ENCODE results near the gene SDF2L1. TPM values are rescaled to one million over a fixed set of nuclear protein-coding genes. Genes with fewer than 3 reads are reported as not detected.

The SDF2L1 gene
- total and polyA plus RNA-seq, 9 of the 15 experiments (the other 6 are each of a cell fraction or from before 2014, with no cell fraction given): 15.1 to 989 (median 124) TPM

DNA sequence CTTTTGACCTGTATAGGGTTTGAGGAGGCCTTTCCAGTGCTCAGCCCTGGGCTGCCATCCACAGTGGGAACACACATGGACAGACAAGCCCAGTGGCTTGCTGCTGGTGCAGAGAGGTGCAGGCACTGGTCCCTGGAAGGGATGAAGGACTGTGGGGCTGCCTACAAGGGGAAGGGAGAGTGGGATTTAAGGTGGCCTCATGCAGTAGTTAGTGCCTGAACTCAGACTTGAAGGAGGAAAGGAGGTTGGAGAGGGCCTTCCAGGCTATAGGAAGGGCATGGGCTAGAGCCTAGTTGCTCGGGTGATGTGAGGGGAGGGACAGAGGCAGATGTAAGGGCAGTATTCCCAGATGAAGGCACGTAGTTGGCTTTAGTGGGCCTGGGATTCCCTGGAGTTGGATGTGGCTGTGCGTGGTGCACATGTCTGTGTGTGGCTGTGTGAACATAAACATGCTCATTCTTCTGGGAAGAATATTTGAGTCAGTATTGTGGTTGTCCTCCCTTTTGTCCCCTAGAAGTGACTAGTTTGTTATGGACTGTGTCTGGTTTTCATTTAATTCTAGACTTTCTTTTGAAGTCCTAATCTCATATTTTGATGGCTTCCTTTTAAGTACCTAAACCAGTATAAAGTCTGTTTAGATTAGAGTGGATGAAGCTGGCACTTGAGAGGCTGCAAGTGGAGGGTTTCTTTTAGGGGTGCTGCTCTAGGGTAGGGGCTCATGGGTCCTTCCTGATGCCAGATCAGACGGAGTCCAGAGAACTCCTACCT, 30.7 kb upstream of the SDF2L1 start:
- Histone ChIP-seq H2AFZ (ENCODE audit: low read depth, low read length) (no peak overlapping the region), H3K9me1 (ENCODE audit: control insufficient read depth, insufficient read depth, low read length) (peaks cover 12% of the 10 kb centered on the region), H4K20me1 (replicated peaks; ENCODE audit: control insufficient read depth, insufficient read depth, low read length) (peaks cover 40% of the 10 kb centered on the region), H3K27ac (ENCODE audit: extremely low read depth, low read depth, low read length) (no peak overlapping the region), H3K79me2 (ENCODE audit: control insufficient read depth, insufficient read depth, low read length) (peaks cover 88% of the 10 kb centered on the region), H3K9ac (ENCODE audit: insufficient read depth in 1 of 2, low read depth in 2 of 2, low read length in 2 of 2) (peak overlapping the region in 1 of 2 experiments; percentile 30; a peak in 1 of 4 replicates), H3K36me3 (ENCODE audit: control insufficient read depth, insufficient read depth, low read length) (peaks cover 84% of the 10 kb centered on the region), H3K9me3 (replicated peaks; ENCODE audit: control insufficient read depth, insufficient read depth, low read depth, low read length) (no peaks in the 10 kb centered on the region), H3K4me3 (no peak overlapping the region), H3K4me2 (ENCODE audit: insufficient read depth, low read length) (no peak overlapping the region), H3K4me1 (replicated peaks in 1 of 2; ENCODE audit: control insufficient read depth in 2 of 2, insufficient read depth in 2 of 2, low read length in 2 of 2) (peaks cover 14 to 19% of the 10 kb centered on the region in 2 experiments), H3K27me3 (ENCODE audit: control insufficient read depth in 2 of 2, insufficient read depth in 2 of 2, low read length in 2 of 2) (no peaks in the 10 kb centered on the region)
- peak in 1 of 4 experiments; percentile 50 for DNase-seq (ENCODE audit: extremely low read depth in 1 of 4, low spot score in 3 of 4)
- no peak for FAIRE-seq
- intact Hi-C loops (cut with micrococcal nuclease): loop anchor here (2.0 kb wide), 1 partner anchor 15 kb away; no protein-coding TSS in a partner anchor
- WGBS (ENCODE audit: insufficient coverage, low coverage, missing lambda C conversion rate): 72% methylated on average over 4 of the region's 4 CpGs
- BruUV-seq (replicated peaks): no TSS peak
- POLR2A ChIA-PET: interaction anchor here (1.6 to 76.8 kb wide), 3 partner anchors 3 to 43 kb away, joined by 5 to 4622 read pairs (median 4622); partner anchors contain the start of genes CCDC116, SDF2L1 and YDJC
- CTCF ChIA-PET (ENCODE audit: low intra/inter-chr PET ratio): no interaction called here
- in situ Hi-C loops (cut with MboI): no loop called here
- ATAC-seq: peak; percentile 7; the same call in 2 of the 3 replicates
- TF ChIP-seq ARID4B (CRISPR knock-in tag; IDR thresholded peaks at IDR 0.05) (0 out of 2 replicates have a peak, but pooled peaks have one; percentile 66), THRB (CRISPR knock-in tag; conservative IDR thresholded peaks at IDR 0.05) (peak; percentile 97), CCAR2 (IDR thresholded peaks at IDR 0.05; ENCODE audit: low read depth, low read length) (peak; percentile 67; the same call in 1 of the 2 replicates), USF1 (CRISPR knock-in tag; IDR thresholded peaks at IDR 0.05) (no peak; the same call in 1 of the 2 replicates), FOXP4 (CRISPR knock-in tag; IDR thresholded peaks at IDR 0.05; ENCODE audit: borderline replicate concordance) (0 out of 2 replicates have a peak, but pooled peaks have one; percentile 20), NR2C2 (CRISPR knock-in tag; IDR thresholded peaks at IDR 0.05) (no peak), NR2C2 (tag; IDR thresholded peaks at IDR 0.05) (no peak), ZNF436 (CRISPR knock-in tag; IDR thresholded peaks at IDR 0.05) (peak; percentile 18; the same call in 1 of the 2 replicates), PHF8 (IDR thresholded peaks at IDR 0.05; ENCODE audit: borderline replicate concordance, low read length) (peak; percentile 4; the same call in 1 of the 2 replicates), FOXK1 (CRISPR knock-in tag; IDR thresholded peaks at IDR 0.05; ENCODE audit: borderline replicate concordance) (peak; percentile 82), ZBTB1 (CRISPR knock-in tag; IDR thresholded peaks at IDR 0.05; ENCODE audit: borderline replicate concordance, low read depth) (0 out of 2 replicates have a peak, but pooled peaks have one; percentile 64)
